Dedifferentiated amniotic fluid mesenchymal stem cell (primary cell): ENCODE data around the gene FBLN1.
"Not testable (repeated sequence)": the region's sequence is repeated elsewhere in the genome, so short reads cannot be mapped to it uniquely, and the experiment has no call there.

ENCODE experiments used
- DNase-seq: peaks from one replicate; pipeline ENCODE4 v3.0.0-alpha.2; 2016; ENCODE audit errors: extremely low spot score

Gene FBLN1

GRCh38 chr22:45502215-45503049 is at the start of gene FBLN1:
FBLN1 (plus strand) TSS chr22:45502883; CDS start chr22:45502986, 103 bp downstream.
- DNase-seq: no peak

- no peak for DNase-seq
Measured at GRCh38 chr22:45453764-45454163, 48.9 kb upstream of the FBLN1 start.

GRCh38 chr22:45454275-45454674 is 48.4 kb upstream of the FBLN1 start:
- peak; percentile 67 for DNase-seq

- DNase-seq: no peak
Measured at GRCh38 chr22:45455212-45455611, 47.5 kb upstream of the FBLN1 start.

- no peak for DNase-seq
Measured at GRCh38 chr22:45455621-45456020, 47.1 kb upstream of the FBLN1 start.

GRCh38 chr22:45456811-45457210 is 45.9 kb upstream of the FBLN1 start:
- no peak for DNase-seq

GRCh38 chr22:45458532-45458931 is 44.2 kb upstream of the FBLN1 start:
- no peak for DNase-seq

- no peak for DNase-seq
Measured at GRCh38 chr22:45459235-45459634, 43.4 kb upstream of the FBLN1 start.

GRCh38 chr22:45460288-45461109 is 42.2 kb upstream of the FBLN1 start:
- no peak for DNase-seq

GRCh38 chr22:45462034-45462655 is 40.5 kb upstream of the FBLN1 start:
- DNase-seq: no peak

GRCh38 chr22:45463691-45464090 is 39.0 kb upstream of the FBLN1 start:
- not testable (repeated sequence) for DNase-seq

GRCh38 chr22:45465633-45466032 is 37.0 kb upstream of the FBLN1 start:
- DNase-seq: no peak

GRCh38 chr22:45468872-45469271 is 33.8 kb upstream of the FBLN1 start:
- DNase-seq: peak; percentile 81

GRCh38 chr22:45469281-45470073 is 33.2 kb upstream of the FBLN1 start:
- peak; percentile 69 for DNase-seq

GRCh38 chr22:45470871-45471270 is 31.8 kb upstream of the FBLN1 start:
- no peak for DNase-seq

GRCh38 chr22:45472426-45472825 is 30.3 kb upstream of the FBLN1 start:
- DNase-seq: no peak

- DNase-seq: no peak
Measured at GRCh38 chr22:45473626-45474237, 29.0 kb upstream of the FBLN1 start.

GRCh38 chr22:45475063-45475747 is 27.5 kb upstream of the FBLN1 start:
- DNase-seq: no peak

- no peak for DNase-seq
Measured at GRCh38 chr22:45475851-45476514, 26.7 kb upstream of the FBLN1 start.

- DNase-seq: no peak
Measured at GRCh38 chr22:45476814-45477213, 25.9 kb upstream of the FBLN1 start.
